MCF 10A (cell line): ENCODE measurements around the gene PFN1. TPM values are rescaled to one million over a fixed set of nuclear protein-coding genes. Genes with fewer than 3 reads are reported as not detected.

Source experiments
- BruUV-seq: library from RNA; stranded (reverse); fragments of 400-500 nt; replicated peaks from 2 replicates; lab custom pipeline; 2021; lab: Mats Ljungman, UMichigan
- CTCF ChIA-PET: fragments of 300-600 bp; sonication (Branson Sonifier 250); formaldehyde crosslinking; extraction: SDS; loops from one replicate; lab custom pipeline; 2021; ENCODE audit warnings: antibody characterized with exemption, inconsistent platforms; lab: Yijun Ruan, JAX
- POLR2A ChIA-PET: fragments of 300-600, 350-650 bp; sonication (Branson Sonifier 250); formaldehyde crosslinking; extraction: SDS; loops from one replicate; lab custom pipeline; 2020; ENCODE audit warnings: antibody characterized with exemption, inconsistent platforms; lab: Yijun Ruan, JAX
- DNase-seq: peaks from one replicate; pipeline ENCODE4 v3.0.0-alpha.2; 2018; ENCODE audit not compliant: unreplicated experiment
- H3K27ac Mint-ChIP-seq: one replicate; pipeline ENCODE4 v1.8.0; 2022; ENCODE audit warnings: mild to moderate bottlenecking, low read depth, mixed read lengths; ENCODE audit not compliant: unreplicated experiment
- H3K27me3 Mint-ChIP-seq: one replicate; pipeline ENCODE4 v1.8.0; 2022; ENCODE audit warnings: mixed read lengths; ENCODE audit not compliant: insufficient read depth, unreplicated experiment
- H3K36me3 Mint-ChIP-seq: one replicate; pipeline ENCODE4 v1.8.0; 2022; ENCODE audit warnings: mild to moderate bottlenecking, moderate library complexity, mixed read lengths; ENCODE audit not compliant: insufficient read depth, unreplicated experiment
- H3K4me1 Mint-ChIP-seq: one replicate; pipeline ENCODE4 v1.8.0; 2022; ENCODE audit warnings: mixed read lengths; ENCODE audit not compliant: insufficient read depth, unreplicated experiment
- H3K4me3 Mint-ChIP-seq: one replicate; pipeline ENCODE4 v1.8.0; 2022; ENCODE audit warnings: mild to moderate bottlenecking, moderate library complexity, mixed read lengths; ENCODE audit not compliant: unreplicated experiment
- H3K9me3 Mint-ChIP-seq: one replicate; pipeline ENCODE4 v1.8.0; 2022; ENCODE audit warnings: mixed read lengths; ENCODE audit not compliant: unreplicated experiment
- intact Hi-C: fragments of 100-400 bp; cut with micrococcal nuclease; formaldehyde crosslinking; loops from 2 replicates; pipeline ENCODE4 v1.14.1; 2022
- total RNA-seq: library from RNA; stranded (reverse); gene quantifications from 2 replicates; pipeline ENCODE4 v1.2.3, GENCODE V29; 2022
- TF ChIP-seq, protein P1 (sequence below): fragments of 200-600 bp; IDR thresholded peaks from one replicate; pipeline ENCODE4 v1.8.0; 2022; ENCODE audit warnings: antibody characterized with exemption, mild to moderate bottlenecking; ENCODE audit not compliant: unreplicated experiment

PFN1 gene
- total RNA-seq, 1 experiment from 2014 or later: 1,106 TPM

DNA sequence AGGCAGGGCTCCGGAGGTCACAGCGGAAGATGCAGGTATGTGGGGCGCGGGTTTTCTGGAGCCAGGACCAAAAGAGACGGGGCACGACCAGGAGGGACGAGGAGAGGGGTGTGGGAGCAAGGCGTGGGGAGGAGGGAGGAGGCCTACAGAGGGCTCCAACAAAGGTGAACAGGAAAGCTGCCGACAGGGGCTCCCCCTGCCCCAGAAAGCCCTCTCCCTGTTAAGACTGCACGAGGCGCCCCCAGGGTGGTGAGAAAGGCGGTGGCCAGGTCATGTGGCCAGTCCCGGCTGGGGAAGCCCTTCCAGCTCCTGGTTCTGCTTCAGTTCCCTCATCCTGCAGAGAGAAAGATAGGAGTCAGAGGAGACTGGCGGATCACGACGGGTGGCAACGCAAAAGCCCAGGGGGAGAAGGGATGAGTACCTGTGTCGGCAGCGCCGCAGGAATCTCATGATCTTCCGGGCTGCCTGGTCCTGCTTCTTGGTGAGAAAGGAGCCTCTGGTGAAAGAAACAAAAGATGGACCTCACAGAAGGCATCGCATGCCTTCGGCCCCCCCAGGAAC is 20.2 kb upstream of the PFN1 start:
- ChIA-PET POLR2A (interaction anchor here (0.7 to 13.3 kb wide), 15 partner anchors 10 to 265 kb away, joined by 3 to 639 read pairs (median 8); partner anchors contain the start of genes C17orf107, CAMTA2, ENO3 and INCA1), CTCF (interaction anchor here (0.6 to 2.4 kb wide), 7 partner anchors 18 to 179 kb away, joined by 3 to 12 read pairs (median 4); no protein-coding TSS in a partner anchor)
- Mint-ChIP-seq H3K27ac (no peak overlapping the region), H3K4me3 (no peak overlapping the region), H3K36me3 (peaks cover 40% of the 10 kb centered on the region), H3K4me1 (peaks cover 15% of the 10 kb centered on the region), H3K27me3 (no peaks in the 10 kb centered on the region), H3K9me3 (no peaks in the 10 kb centered on the region)
- intact Hi-C loops: loop anchor here (1.0 kb wide), 2 partner anchors 19 to 59 kb away; no protein-coding TSS in a partner anchor
- TF ChIP-seq, protein P1, sequence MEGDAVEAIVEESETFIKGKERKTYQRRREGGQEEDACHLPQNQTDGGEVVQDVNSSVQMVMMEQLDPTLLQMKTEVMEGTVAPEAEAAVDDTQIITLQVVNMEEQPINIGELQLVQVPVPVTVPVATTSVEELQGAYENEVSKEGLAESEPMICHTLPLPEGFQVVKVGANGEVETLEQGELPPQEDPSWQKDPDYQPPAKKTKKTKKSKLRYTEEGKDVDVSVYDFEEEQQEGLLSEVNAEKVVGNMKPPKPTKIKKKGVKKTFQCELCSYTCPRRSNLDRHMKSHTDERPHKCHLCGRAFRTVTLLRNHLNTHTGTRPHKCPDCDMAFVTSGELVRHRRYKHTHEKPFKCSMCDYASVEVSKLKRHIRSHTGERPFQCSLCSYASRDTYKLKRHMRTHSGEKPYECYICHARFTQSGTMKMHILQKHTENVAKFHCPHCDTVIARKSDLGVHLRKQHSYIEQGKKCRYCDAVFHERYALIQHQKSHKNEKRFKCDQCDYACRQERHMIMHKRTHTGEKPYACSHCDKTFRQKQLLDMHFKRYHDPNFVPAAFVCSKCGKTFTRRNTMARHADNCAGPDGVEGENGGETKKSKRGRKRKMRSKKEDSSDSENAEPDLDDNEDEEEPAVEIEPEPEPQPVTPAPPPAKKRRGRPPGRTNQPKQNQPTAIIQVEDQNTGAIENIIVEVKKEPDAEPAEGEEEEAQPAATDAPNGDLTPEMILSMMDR: no peak
- TSS peak; percentile 65 for BruUV-seq
- peak; percentile 44 for DNase-seq

DNA sequence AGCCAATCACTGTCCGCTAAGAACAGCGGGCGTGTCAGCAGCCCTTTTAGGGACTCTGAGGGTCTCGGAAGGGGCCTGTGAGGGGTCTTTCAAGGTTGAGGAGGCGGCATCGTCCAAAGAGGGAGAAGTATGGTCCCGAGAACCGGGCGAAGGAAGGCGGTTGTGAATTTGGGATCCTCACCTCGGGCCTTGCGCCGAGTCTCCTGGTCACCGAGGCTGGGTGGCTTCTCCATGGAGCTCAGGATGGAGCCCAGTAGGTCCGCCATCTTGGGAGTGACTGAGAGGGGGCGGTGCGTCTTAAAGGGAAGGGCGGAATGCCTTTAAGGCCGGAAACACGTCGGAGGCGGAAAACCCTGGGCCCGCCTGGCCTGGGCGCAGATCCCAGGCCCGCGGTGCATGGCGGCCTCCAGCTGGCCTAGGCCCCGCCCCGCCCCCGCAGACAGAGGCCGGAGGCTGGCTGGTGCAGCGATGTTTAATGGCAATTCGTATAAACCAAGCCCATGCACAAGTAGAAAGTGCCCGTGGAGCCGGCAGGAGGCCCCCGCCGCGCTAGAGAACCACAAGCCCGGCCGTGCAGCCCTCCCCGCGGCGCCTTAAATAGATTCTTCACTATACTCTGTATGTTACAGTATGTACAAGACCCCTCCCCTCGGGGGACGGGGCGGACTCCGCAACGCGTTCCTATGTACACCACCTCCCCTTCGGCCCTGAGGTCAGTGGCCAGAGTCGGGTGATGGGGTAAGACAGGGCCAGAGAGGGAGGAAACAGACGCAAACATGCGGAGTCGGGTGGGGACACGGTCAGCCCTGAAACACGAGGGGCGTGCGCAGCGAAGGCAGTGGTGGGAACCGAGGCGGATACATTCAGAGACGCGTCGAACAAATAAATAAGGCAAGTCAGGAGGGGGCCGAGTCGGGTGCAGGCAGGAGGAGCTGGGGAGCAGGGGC is 19.5 kb upstream of the PFN1 start, which contains the start of gene SPAG7:
Gene SPAG7, minus strand, starts transcription at position 279 of the 947 bp plus-strand sequence. Its CDS starts 13 bp downstream, at position 266.
- Mint-ChIP-seq H3K36me3 (peaks cover 33% of the 10 kb centered on the region), H3K4me1 (peaks cover 15% of the 10 kb centered on the region), H3K27ac (no peak within 1 kb of the TSS), H3K9me3 (no peaks in the 10 kb centered on the region), H3K4me3 (no peak within 1 kb of the TSS), H3K27me3 (no peaks in the 10 kb centered on the region)
- peak; percentile 95 for DNase-seq
- TF ChIP-seq, protein P1: no peak
- intact Hi-C loops: no loop called here
- ChIA-PET POLR2A (interaction anchor here (0.6 to 13.3 kb wide), 25 partner anchors 11 to 452 kb away, joined by 3 to 639 read pairs (median 6); partner anchors contain the start of genes C17orf107, CAMTA2, CXCL16 and ENO3), CTCF (interaction anchor here (0.5 to 2.2 kb wide), 10 partner anchors 19 to 256 kb away, joined by 3 to 11 read pairs (median 4); partner anchors contain the start of genes INCA1 and KIF1C)
- BruUV-seq: no TSS peak

DNA sequence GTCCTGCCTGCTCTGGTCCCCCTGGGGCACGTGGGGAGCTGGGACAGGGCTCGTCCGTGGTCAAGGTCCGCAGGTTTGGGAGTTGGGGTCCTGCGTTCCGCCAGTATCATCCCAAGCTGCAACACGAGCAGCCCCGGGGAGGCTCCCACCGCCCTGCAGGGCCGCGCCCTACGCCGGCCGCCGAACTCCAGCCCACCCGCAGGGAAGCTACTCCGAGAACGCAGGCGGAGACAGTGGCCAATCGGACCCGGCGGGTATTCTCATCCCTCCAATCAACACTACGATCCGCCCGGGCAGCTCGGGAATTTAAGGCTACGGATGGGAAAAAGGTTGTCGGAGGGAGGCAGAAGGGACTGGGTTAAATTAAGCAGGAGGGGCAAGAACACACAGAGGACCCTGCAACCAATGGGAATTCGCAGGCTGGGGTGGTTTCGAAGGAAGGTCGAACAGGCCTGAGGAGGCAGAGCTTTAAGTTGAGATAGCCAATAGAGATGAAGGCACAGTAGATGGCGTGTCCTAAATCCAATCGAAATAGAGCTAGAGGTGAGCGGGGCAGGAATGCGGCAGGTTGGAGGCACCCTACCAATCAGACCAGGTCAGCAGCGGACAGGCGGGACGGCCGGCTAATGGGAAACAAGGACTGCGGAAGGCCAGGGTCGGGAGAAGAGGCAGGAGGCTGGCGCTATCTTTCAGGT is 18.7 kb upstream of the PFN1 start:
- no peak overlapping the region for H3K4me3 Mint-ChIP-seq
- TF ChIP-seq, protein P1: no peak
- H3K9me3 Mint-ChIP-seq: no peaks in the 10 kb centered on the region
- no peaks in the 10 kb centered on the region for H3K27me3 Mint-ChIP-seq
- peaks cover 15% of the 10 kb centered on the region for H3K4me1 Mint-ChIP-seq
- peaks cover 27% of the 10 kb centered on the region for H3K36me3 Mint-ChIP-seq
- H3K27ac Mint-ChIP-seq: no peak overlapping the region
- ChIA-PET POLR2A (interaction anchor here (0.6 to 13.3 kb wide), 26 partner anchors 11 to 453 kb away, joined by 3 to 639 read pairs (median 6); partner anchors contain the start of genes C17orf107, CAMTA2, CXCL16 and ENO3), CTCF (interaction anchor here (0.5 to 2.2 kb wide), 7 partner anchors 19 to 255 kb away, joined by 3 to 11 read pairs (median 4); partner anchors contain the start of genes INCA1 and KIF1C)
- BruUV-seq: no TSS peak
- intact Hi-C loops: no loop called here
- DNase-seq: peak; percentile 99
